Tibial artery (tissue), 4 donors: ENCODE results near the gene IQCC.

Experiments
- DNase-seq, 2 donors: peaks; one replicate each; pipeline ENCODE4 v3.0.0-alpha.2; 2019
- H3K27ac ChIP-seq, 2 donors: fragments of 200-600 bp; sonication (generic) in 1 of 2; 1 replicate in 1 of 2; 2 replicates in 1 of 2; pipeline ENCODE4 v1.5.1; 2018 to 2019; ENCODE audit warnings: mild to moderate bottlenecking in 1 of 2
- H3K27me3 ChIP-seq, 2 donors: fragments of 200-600 bp; sonication (generic) in 1 of 2; one replicate each; pipeline versions ENCODE4 v1.5.1 to v1.6.0; 2016 to 2019
- H3K36me3 ChIP-seq, 3 donors: fragments of 200-600 bp; sonication (generic) in 2 of 3; one replicate each; pipeline ENCODE4 v1.5.1; 2016 to 2019; ENCODE audit warnings: mild to moderate bottlenecking in 2 of 3
- H3K4me1 ChIP-seq, 4 donors: fragments of 200-600 bp; sonication (generic) in 2 of 4; 1 replicate in 3 of 4; 2 replicates in 1 of 4; pipeline ENCODE4 v1.5.1; 2016 to 2019
- H3K4me3 ChIP-seq, 2 donors: fragments of 200-600 bp; sonication (generic) in 1 of 2; 1 replicate in 1 of 2; 2 replicates in 1 of 2; pipeline ENCODE4 v1.5.1; 2018 to 2019; ENCODE audit warnings: mild to moderate bottlenecking in 2 of 2
- H3K9me3 ChIP-seq, 3 donors: fragments of 200-600 bp; sonication (generic) in 1 of 3; one replicate each; pipeline ENCODE4 v1.5.1; 2016 to 2019
- CTCF ChIP-seq, 2 experiments: fragments of 200-600 bp in 1 of 2; fragments of 450-650 bp in 1 of 2; IDR thresholded peaks; one replicate each; pipeline ENCODE4 v1.5.1; 2017 to 2019; ENCODE audit warnings: antibody characterized with exemption in 2 of 2, mild to moderate bottlenecking in 1 of 2, moderate library complexity in 1 of 2
- intact Hi-C: fragments of 100-400 bp; cut with DNase I; formaldehyde crosslinking; loops from one replicate; pipeline ENCODE4 v1.15.0; 2023; ENCODE audit warnings: low total_unique reads

IQCC gene

DNA sequence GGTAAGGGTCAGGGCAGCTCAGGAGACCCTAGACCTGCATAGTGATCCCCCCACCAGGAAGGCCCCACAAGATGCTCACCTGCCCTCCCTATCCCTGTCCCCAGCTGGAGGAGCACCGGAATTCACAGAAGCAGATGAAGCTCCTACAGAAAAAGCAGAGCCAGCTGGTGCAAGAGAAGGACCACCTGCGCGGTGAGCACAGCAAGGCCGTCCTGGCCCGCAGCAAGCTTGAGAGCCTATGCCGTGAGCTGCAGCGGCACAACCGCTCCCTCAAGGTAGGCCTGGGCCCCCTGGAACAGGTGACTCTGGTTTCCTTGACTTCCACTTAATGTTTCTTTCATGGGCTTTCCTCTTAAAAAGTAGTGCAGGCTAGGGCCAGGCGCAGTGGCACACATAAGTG, 17.6 kb upstream of the IQCC start:
- no peaks in the 10 kb centered on the region for H3K9me3 ChIP-seq
- no peak for TF ChIP-seq CTCF (IDR thresholded peaks at IDR 0.05)
- peaks cover 0 to 28% (median 17%) of the 10 kb centered on the region in 4 donors for H3K4me1 ChIP-seq
- no peaks in the 10 kb centered on the region for H3K27me3 ChIP-seq
- H3K4me3 ChIP-seq = no peak overlapping the region
- intact Hi-C loops = loop anchor here (10.0 kb wide), 1 partner anchor 47 kb away; no protein-coding TSS in a partner anchor
- H3K36me3 ChIP-seq = peaks cover 69 to 95% (median 86%) of the 10 kb centered on the region in 3 donors
- no peak overlapping the region for H3K27ac ChIP-seq
- no peak for DNase-seq

- Histone ChIP-seq H3K36me3 (peaks cover 91 to 100% (median 95%) of the 10 kb centered on the region in 3 donors), H3K27me3 (no peaks in the 10 kb centered on the region), H3K9me3 (no peaks in the 10 kb centered on the region), H3K4me3 (no peak overlapping the region), H3K4me1 (no peaks in the 10 kb centered on the region), H3K27ac (no peak overlapping the region)
- no peak for TF ChIP-seq CTCF (IDR thresholded peaks at IDR 0.05)
- DNase-seq = no peak
- intact Hi-C loops = no loop called here
These were observed 13.1 kb upstream of the IQCC start for GRCh38 chr1:32192220-32192948.

- no peak for TF ChIP-seq CTCF (IDR thresholded peaks at IDR 0.05)
- peaks cover 3 to 13% (median 11%) of the 10 kb centered on the region in 4 donors for H3K4me1 ChIP-seq
- no peaks in the 10 kb centered on the region for H3K27me3 ChIP-seq
- no peak for DNase-seq
- intact Hi-C loops = no loop called here
- H3K36me3 ChIP-seq = peaks cover 65 to 86% (median 69%) of the 10 kb centered on the region in 3 donors
- no peak overlapping the region for H3K4me3 ChIP-seq
- H3K9me3 ChIP-seq = no peaks in the 10 kb centered on the region
- no peak overlapping the region for H3K27ac ChIP-seq
These were observed 10.5 kb upstream of the IQCC start for GRCh38 chr1:32194984-32195383.

DNA sequence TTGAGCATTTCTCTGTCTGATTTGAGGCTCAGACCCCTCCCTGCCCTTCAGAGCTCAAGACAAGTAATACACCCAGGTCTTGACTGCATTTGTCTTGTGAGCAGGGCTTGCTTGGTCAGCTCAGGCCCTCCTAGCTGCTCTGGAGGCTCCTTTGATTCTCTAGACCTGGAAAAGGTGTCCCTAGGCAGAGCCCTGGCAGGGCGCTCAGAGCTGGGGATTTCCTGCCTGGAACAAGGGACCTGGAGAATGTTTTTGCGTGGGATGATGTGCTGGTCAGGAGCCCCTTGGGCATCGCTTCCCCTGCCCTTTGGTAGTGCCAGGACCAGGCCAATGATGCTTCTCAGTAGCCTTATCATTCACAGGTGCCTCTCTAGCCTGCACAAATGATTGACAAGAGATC, 9.9 kb upstream of the IQCC start:
- Histone ChIP-seq H3K4me3 (no peak overlapping the region), H3K4me1 (peaks cover 3 to 14% (median 13%) of the 10 kb centered on the region in 4 donors), H3K27ac (no peak overlapping the region), H3K9me3 (no peaks in the 10 kb centered on the region), H3K36me3 (peaks cover 59 to 81% (median 63%) of the 10 kb centered on the region in 3 donors), H3K27me3 (no peaks in the 10 kb centered on the region)
- TF ChIP-seq CTCF (IDR thresholded peaks at IDR 0.05) = no peak
- DNase-seq = no peak
- intact Hi-C loops = no loop called here

- Histone ChIP-seq H3K27me3 (no peaks in the 10 kb centered on the region), H3K4me3 (no peak overlapping the region), H3K27ac (no peak overlapping the region), H3K4me1 (peaks cover 3 to 18% (median 15%) of the 10 kb centered on the region in 4 donors), H3K36me3 (peaks cover 52 to 74% (median 57%) of the 10 kb centered on the region in 3 donors), H3K9me3 (no peaks in the 10 kb centered on the region)
- intact Hi-C loops = no loop called here
- DNase-seq = no peak
- no peak for TF ChIP-seq CTCF (IDR thresholded peaks at IDR 0.05)
These were observed 9.3 kb upstream of the IQCC start for GRCh38 chr1:32195972-32196823.
